ENCODE data around the gene TLE7.

DNA sequence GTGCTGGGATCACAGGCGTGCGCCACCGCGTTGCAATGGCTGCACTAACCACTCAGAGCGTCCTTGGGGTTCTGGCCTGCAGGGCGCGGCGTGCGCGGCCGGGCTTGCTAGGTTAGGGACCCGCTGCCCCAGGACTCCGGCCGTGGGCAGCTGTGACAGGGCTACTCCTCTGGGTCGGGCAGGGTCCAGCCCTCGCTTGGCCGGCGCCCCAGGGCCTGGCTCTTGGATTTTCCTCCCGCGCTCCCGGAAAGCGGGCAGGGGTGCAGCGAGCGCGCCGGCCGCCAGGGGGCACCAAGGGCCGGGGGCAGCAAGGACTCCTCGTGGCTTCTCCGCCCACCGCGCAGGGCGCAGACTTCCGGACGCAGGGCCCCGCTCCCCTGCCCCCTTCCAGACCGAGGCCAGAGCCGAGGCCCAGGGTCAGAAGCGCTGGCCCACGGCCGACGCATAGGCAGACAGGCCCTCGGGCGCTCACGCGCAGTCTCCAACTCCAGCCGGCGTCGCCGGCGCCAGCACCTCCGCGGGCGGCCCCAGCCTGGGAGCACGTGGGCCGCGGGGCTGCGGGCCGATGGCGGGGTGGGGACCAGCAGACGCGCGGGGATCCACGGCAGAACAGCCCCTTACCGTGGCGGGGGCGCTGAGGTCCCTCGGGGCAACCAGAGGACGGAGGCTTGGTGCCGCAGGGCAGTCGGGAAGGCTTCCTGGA lies 355 bp downstream of the TLE7 start:
- TF ChIP-seq, protein P1, sequence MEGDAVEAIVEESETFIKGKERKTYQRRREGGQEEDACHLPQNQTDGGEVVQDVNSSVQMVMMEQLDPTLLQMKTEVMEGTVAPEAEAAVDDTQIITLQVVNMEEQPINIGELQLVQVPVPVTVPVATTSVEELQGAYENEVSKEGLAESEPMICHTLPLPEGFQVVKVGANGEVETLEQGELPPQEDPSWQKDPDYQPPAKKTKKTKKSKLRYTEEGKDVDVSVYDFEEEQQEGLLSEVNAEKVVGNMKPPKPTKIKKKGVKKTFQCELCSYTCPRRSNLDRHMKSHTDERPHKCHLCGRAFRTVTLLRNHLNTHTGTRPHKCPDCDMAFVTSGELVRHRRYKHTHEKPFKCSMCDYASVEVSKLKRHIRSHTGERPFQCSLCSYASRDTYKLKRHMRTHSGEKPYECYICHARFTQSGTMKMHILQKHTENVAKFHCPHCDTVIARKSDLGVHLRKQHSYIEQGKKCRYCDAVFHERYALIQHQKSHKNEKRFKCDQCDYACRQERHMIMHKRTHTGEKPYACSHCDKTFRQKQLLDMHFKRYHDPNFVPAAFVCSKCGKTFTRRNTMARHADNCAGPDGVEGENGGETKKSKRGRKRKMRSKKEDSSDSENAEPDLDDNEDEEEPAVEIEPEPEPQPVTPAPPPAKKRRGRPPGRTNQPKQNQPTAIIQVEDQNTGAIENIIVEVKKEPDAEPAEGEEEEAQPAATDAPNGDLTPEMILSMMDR (IDR thresholded peaks at IDR 0.05; ENCODE audit: low read depth, low read length): no peak
- no peak for TF ChIP-seq EZH2phosphoT487 (IDR thresholded peaks at IDR 0.05; ENCODE audit: low read depth)
